Endothelial cell of umbilical vein (primary cell): ENCODE data around the gene PPBP. TPM values are rescaled to one million over a fixed set of nuclear protein-coding genes. Genes with fewer than 3 reads are reported as not detected.

Experiments
- BruUV-seq: library from RNA; stranded (reverse); fragments of 400-500 nt; replicated peaks from 2 replicates; lab custom pipeline; 2021; lab: Mats Ljungman, UMichigan
- CTCF ChIA-PET: fragments of 300-600, 350-600 bp; sonication (Branson Sonifier 250); formaldehyde crosslinking; loops from one replicate; lab custom pipeline; 2021; ENCODE audit warnings: antibody characterized with exemption, inconsistent platforms; lab: Charles Lee
- POLR2A ChIA-PET: fragments of 300-600, 350-600 bp; sonication (Branson Sonifier 250); formaldehyde crosslinking; loops from one replicate; lab custom pipeline; 2021; ENCODE audit warnings: antibody characterized with exemption, inconsistent platforms; lab: Charles Lee
- DNase-seq: peaks from one replicate; pipeline ENCODE4 v3.0.0-alpha.2; 2011; ENCODE audit warnings: low read depth, low spot score
- FAIRE-seq: peaks from 2 replicates; lab custom pipeline; 2011; peaks lifted over from hg19 to GRCh38; lab: Jason Lieb, UNC
- H2AFZ ChIP-seq: 2 replicates; pipeline ENCODE4 v1.6.0; 2012; ENCODE audit warnings: low read depth, low read length, control low read depth, inconsistent platforms
- H3K27ac ChIP-seq: 2 replicates; pipeline ENCODE4 v1.5.1; 2011; ENCODE audit warnings: low read depth, mild to moderate bottlenecking, control low read depth, low read length, moderate library complexity; ENCODE audit not compliant: insufficient read depth
- H3K27me3 ChIP-seq, 2 experiments: 2 replicates each; pipeline versions ENCODE4 v1.6.0 to v1.6.1; 2011; ENCODE audit warnings: low read length in 2 of 2, mixed read lengths in 1 of 2; ENCODE audit not compliant: control insufficient read depth in 2 of 2, insufficient read depth in 2 of 2
- H3K36me3 ChIP-seq, 2 experiments: 2 replicates in 1 of 2; 3 replicates in 1 of 2; pipeline ENCODE4 v1.5.1; 2011; ENCODE audit warnings: low read length in 2 of 2, mild to moderate bottlenecking in 1 of 2, moderate library complexity in 1 of 2; ENCODE audit not compliant: control insufficient read depth in 2 of 2, insufficient read depth in 2 of 2; ENCODE audit errors: extremely low read depth in 1 of 2
- H3K4me1 ChIP-seq: 3 replicates; pipeline ENCODE4 v1.5.1; 2011; ENCODE audit warnings: mild to moderate bottlenecking, low read length; ENCODE audit not compliant: control insufficient read depth, insufficient read depth; ENCODE audit errors: extremely low read depth
- H3K4me2 ChIP-seq: 2 replicates; pipeline ENCODE4 v1.6.1; 2011; ENCODE audit warnings: low read length, control low read depth, mixed read lengths; ENCODE audit not compliant: insufficient read depth
- H3K4me3 ChIP-seq, 3 experiments: fragments of 200-600 bp in 1 of 3; sonication (generic), shearing (Covaris generic) in 1 of 3; replicated peaks in 1 of 3; 2 replicates each; pipeline ENCODE4 v1.5.1; 2011 to 2016; ENCODE audit warnings: control low read depth in 3 of 3, low read length in 3 of 3, mild to moderate bottlenecking in 2 of 3, inconsistent platforms in 1 of 3, low read depth in 1 of 3, moderate library complexity in 1 of 3; ENCODE audit not compliant: insufficient read depth in 1 of 3
- H3K79me2 ChIP-seq: 2 replicates; pipeline ENCODE4 v1.6.0; 2012; ENCODE audit warnings: low read length, inconsistent platforms; ENCODE audit not compliant: control insufficient read depth, insufficient read depth
- H3K9ac ChIP-seq: replicated peaks from 2 replicates; pipeline ENCODE3; 2011; ENCODE audit warnings: low read length, control low read depth; ENCODE audit not compliant: insufficient read depth; ENCODE audit errors: extremely low read depth
- H3K9me1 ChIP-seq: replicated peaks from 3 replicates; pipeline ENCODE4 v1.6.0; 2011; ENCODE audit warnings: mild to moderate bottlenecking, low read length; ENCODE audit not compliant: control insufficient read depth, insufficient read depth; ENCODE audit errors: extremely low read depth
- H3K9me3 ChIP-seq: replicated peaks from 2 replicates; pipeline ENCODE4 v1.5.1; 2012; ENCODE audit warnings: low read length, inconsistent platforms; ENCODE audit not compliant: control insufficient read depth, insufficient read depth
- H4K20me1 ChIP-seq: replicated peaks from 2 replicates; pipeline ENCODE3; 2011; ENCODE audit warnings: mild to moderate bottlenecking, low read length; ENCODE audit not compliant: control insufficient read depth, insufficient read depth; ENCODE audit errors: extremely low read depth
- EZH2 ChIP-seq: IDR thresholded peaks from 2 replicates; pipeline ENCODE4 v1.6.1; 2012; ENCODE audit warnings: borderline replicate concordance, low read depth, mild to moderate bottlenecking, moderate library complexity, low read length, inconsistent platforms; ENCODE audit not compliant: severe bottlenecking
- FOS ChIP-seq: IDR thresholded peaks from 2 replicates; pipeline ENCODE4 v1.6.1; 2011; ENCODE audit warnings: mild to moderate bottlenecking, low read length, moderate library complexity, borderline replicate concordance; ENCODE audit not compliant: insufficient read depth
- GATA2 ChIP-seq: IDR thresholded peaks from 2 replicates; pipeline ENCODE4 v1.7.0; 2011; ENCODE audit warnings: low read depth, mild to moderate bottlenecking, moderate library complexity, mixed read lengths, low read length; ENCODE audit not compliant: insufficient read length, insufficient read depth
- JUN ChIP-seq: IDR thresholded peaks from 2 replicates; pipeline ENCODE4 v1.6.1; 2011; ENCODE audit warnings: borderline replicate concordance, low read depth; ENCODE audit not compliant: insufficient read length, insufficient read depth
- MYC ChIP-seq: IDR thresholded peaks from one replicate; pipeline ENCODE4 v1.6.1; 2011; ENCODE audit warnings: mild to moderate bottlenecking, low read depth, low read length
- POLR2A ChIP-seq: IDR thresholded peaks from 2 replicates; pipeline ENCODE4 v1.6.1; 2012; ENCODE audit warnings: low read depth, mild to moderate bottlenecking, control low read depth, low read length
- POLR2AphosphoS5 ChIP-seq: IDR thresholded peaks from 2 replicates; pipeline ENCODE4 v1.6.1; 2012; ENCODE audit warnings: low read depth, mild to moderate bottlenecking, control low read depth, low read length, moderate library complexity; ENCODE audit not compliant: insufficient read depth
- dilution Hi-C: fragments of 300-500 bp; cut with MboI; formaldehyde crosslinking; loops from one replicate; pipeline ENCODE4 v1.15.0; 2019; ENCODE audit warnings: low sequenced_read_pairs; ENCODE audit not compliant: extremely low pct_ligation_motif_present
- intact Hi-C: fragments of 100-400 bp; cut with micrococcal nuclease; formaldehyde crosslinking; loops from one replicate; pipeline ENCODE4 v1.10.0; 2022
- polyA plus RNA-seq, 4 experiments: library from polyadenylated mRNA; depleted of rRNA in 3 of 4; stranded (reverse) in 3 of 4; unstranded in 1 of 4; fragments of >200 nt; gene quantifications; 2 replicates each; pipeline versions ENCODE4 v1.2.1 to v1.2.3, GENCODE V29; 2011 to 2012; ENCODE audit warnings: missing spikeins in 1 of 4
- total RNA-seq: library from RNA; stranded (reverse); gene quantifications from 2 replicates; pipeline ENCODE4 v1.2.3, GENCODE V29; 2021
- TF ChIP-seq, protein P1 (sequence below), 2 donors: IDR thresholded peaks; 1 replicate in 1 of 2; 2 replicates in 1 of 2; pipeline ENCODE4 v1.5.1; 2011; ENCODE audit warnings: low read length in 2 of 2, mild to moderate bottlenecking in 2 of 2, moderate library complexity in 2 of 2, control low read depth in 1 of 2, inconsistent platforms in 1 of 2, low read depth in 1 of 2; ENCODE audit not compliant: insufficient read depth in 1 of 2; ENCODE audit errors: extremely low read depth in 1 of 2
- TF ChIP-seq, protein P2 (sequence below): IDR thresholded peaks from 2 replicates; pipeline ENCODE4 v1.6.1; 2011; ENCODE audit not compliant: insufficient read depth, insufficient read length

PPBP gene
- total and polyA plus RNA-seq, 2 donors (not counting 3 experiments of a cell fraction or from before 2014, with no cell fraction given), result not detected

DNA sequence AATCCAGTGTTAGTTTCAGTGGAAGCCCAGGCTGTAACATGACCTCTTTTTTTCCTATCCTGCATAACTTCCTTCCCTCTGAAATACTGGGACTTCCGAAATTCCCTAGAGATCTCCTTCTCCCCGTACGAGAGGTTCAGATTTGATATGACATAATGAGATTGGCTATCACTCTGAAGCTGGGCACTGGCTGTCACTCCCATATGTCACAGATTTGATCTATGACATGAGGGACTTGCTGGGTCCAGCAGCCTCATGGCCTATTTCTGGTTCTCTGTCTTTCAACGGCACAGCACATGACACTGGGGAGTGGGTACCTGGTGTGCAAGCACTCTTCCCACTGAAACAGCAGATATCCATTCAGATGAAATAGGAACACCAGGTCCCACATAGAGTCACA is 42.9 kb downstream of the PPBP start:
- H3K4me3 ChIP-seq, result no peak overlapping the region
- FAIRE-seq (no peak), DNase-seq (no peak)
- H3K79me2 ChIP-seq, result no peaks in the 10 kb centered on the region
- peaks cover 5% of the 10 kb centered on the region for H3K4me1 ChIP-seq
- H3K9me3 ChIP-seq, result no peaks in the 10 kb centered on the region
- no peak overlapping the region for H2AFZ ChIP-seq
- H3K27me3 ChIP-seq, result peaks cover 0 to 3% of the 10 kb centered on the region in 2 experiments
- ChIA-PET CTCF (interaction anchor here (1.0 to 1.5 kb wide), 5 partner anchors 94 to 372 kb away, joined by 3 to 5 read pairs (median 4); partner anchors contain the start of genes CXCL2 and CXCL3), POLR2A (no interaction called here)
- no peaks in the 10 kb centered on the region for H3K36me3 ChIP-seq
- H3K4me2 ChIP-seq, result no peak overlapping the region
- no peaks in the 10 kb centered on the region for H3K9me1 ChIP-seq
- intact Hi-C loops, result no loop called here
- no peak overlapping the region for H3K27ac ChIP-seq
- TF ChIP-seq MYC, result no peak
- TF ChIP-seq GATA2, result no peak
- TF ChIP-seq POLR2AphosphoS5, result no peak
- TF ChIP-seq, protein P1, sequence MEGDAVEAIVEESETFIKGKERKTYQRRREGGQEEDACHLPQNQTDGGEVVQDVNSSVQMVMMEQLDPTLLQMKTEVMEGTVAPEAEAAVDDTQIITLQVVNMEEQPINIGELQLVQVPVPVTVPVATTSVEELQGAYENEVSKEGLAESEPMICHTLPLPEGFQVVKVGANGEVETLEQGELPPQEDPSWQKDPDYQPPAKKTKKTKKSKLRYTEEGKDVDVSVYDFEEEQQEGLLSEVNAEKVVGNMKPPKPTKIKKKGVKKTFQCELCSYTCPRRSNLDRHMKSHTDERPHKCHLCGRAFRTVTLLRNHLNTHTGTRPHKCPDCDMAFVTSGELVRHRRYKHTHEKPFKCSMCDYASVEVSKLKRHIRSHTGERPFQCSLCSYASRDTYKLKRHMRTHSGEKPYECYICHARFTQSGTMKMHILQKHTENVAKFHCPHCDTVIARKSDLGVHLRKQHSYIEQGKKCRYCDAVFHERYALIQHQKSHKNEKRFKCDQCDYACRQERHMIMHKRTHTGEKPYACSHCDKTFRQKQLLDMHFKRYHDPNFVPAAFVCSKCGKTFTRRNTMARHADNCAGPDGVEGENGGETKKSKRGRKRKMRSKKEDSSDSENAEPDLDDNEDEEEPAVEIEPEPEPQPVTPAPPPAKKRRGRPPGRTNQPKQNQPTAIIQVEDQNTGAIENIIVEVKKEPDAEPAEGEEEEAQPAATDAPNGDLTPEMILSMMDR (IDR thresholded peaks at IDR 0.05; ENCODE audit: extremely low read depth in 1 of 2, insufficient read depth in 1 of 2, low read depth in 1 of 2, low read length in 2 of 2), result no peak
- TF ChIP-seq JUN, result no peak
- TF ChIP-seq, protein P2, sequence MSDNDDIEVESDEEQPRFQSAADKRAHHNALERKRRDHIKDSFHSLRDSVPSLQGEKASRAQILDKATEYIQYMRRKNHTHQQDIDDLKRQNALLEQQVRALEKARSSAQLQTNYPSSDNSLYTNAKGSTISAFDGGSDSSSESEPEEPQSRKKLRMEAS, result no peak
- TF ChIP-seq POLR2A, result no peak
- TF ChIP-seq EZH2, result no peak
- no peak for TF ChIP-seq FOS
- H3K9ac ChIP-seq, result no peak overlapping the region
- no TSS peak for BruUV-seq
- dilution Hi-C loops, result no loop called here
- no peaks in the 10 kb centered on the region for H4K20me1 ChIP-seq
